DMS114 treated with DMSO at 0.1 percent for 48 hours (cell line): ENCODE measurements around the gene ADCY1.

ENCODE experiments used
- DNase-seq: peaks from one replicate; lab custom pipeline; 2025; ENCODE audit not compliant: unreplicated experiment; lab: John Stamatoyannopoulos, UW

ADCY1 gene

GRCh38 chr7:45576249-45576929 is 2.2 kb downstream of the ADCY1 start:
- DNase-seq = no peak

- no peak for DNase-seq
Measured at GRCh38 chr7:45578022-45578421, 3.9 kb downstream of the ADCY1 start.

- no peak for DNase-seq
Measured at GRCh38 chr7:45578467-45578866, 4.3 kb downstream of the ADCY1 start.

- no peak for DNase-seq
Measured at GRCh38 chr7:45579391-45579801, 5.2 kb downstream of the ADCY1 start.

GRCh38 chr7:45580053-45580872 is 6.1 kb downstream of the ADCY1 start:
- DNase-seq = no peak

- no peak for DNase-seq
Measured at GRCh38 chr7:45581271-45581780, 7.2 kb downstream of the ADCY1 start.

- no peak for DNase-seq
Measured at GRCh38 chr7:45582136-45582749, 8.1 kb downstream of the ADCY1 start.

- no peak for DNase-seq
Measured at GRCh38 chr7:45582868-45583277, 8.7 kb downstream of the ADCY1 start.

GRCh38 chr7:45583296-45583695 is 9.1 kb downstream of the ADCY1 start:
- DNase-seq = no peak

GRCh38 chr7:45584261-45585210 is 10.4 kb downstream of the ADCY1 start:
- no peak for DNase-seq

- no peak for DNase-seq
Measured at GRCh38 chr7:45585628-45586027, 11.5 kb downstream of the ADCY1 start.

- no peak for DNase-seq
Measured at GRCh38 chr7:45586542-45587520, 12.7 kb downstream of the ADCY1 start.

- DNase-seq = no peak
Measured at GRCh38 chr7:45588466-45588865, 14.3 kb downstream of the ADCY1 start.

- no peak for DNase-seq
Measured at GRCh38 chr7:45589061-45589460, 14.9 kb downstream of the ADCY1 start.

- no peak for DNase-seq
Measured at GRCh38 chr7:45589915-45590678, 15.9 kb downstream of the ADCY1 start.

- no peak for DNase-seq
Measured at GRCh38 chr7:45590679-45591057, 16.5 kb downstream of the ADCY1 start.

- no peak for DNase-seq
Measured at GRCh38 chr7:45591101-45591906, 17.1 kb downstream of the ADCY1 start.
